Psoas muscle (tissue), 8 donors: ENCODE results near the gene SV2B. TPM values are rescaled to one million over a fixed set of nuclear protein-coding genes. Genes with fewer than 3 reads are reported as not detected.

Source experiments
- ATAC-seq, 4 donors: fragments of 200-7000 bp; cut with Tn5 transposase; one replicate each; pipeline ENCODE4 v1.9.1; 2020; ENCODE audit warnings: moderate library complexity in 3 of 4, mild to moderate bottlenecking in 2 of 4
- DNase-seq, 2 donors: peaks; one replicate each; pipeline ENCODE4 v3.0.0-alpha.2; 2020
- H3K27ac ChIP-seq: fragments of 200-600 bp; one replicate; pipeline ENCODE4 v1.8.0; 2022
- H3K27me3 ChIP-seq, 3 donors: fragments of 200-600 bp in 1 of 3; one replicate each; pipeline versions ENCODE4 v1.6.1 to v1.8.0; 2013 to 2022; ENCODE audit warnings: low read length in 2 of 3, mild to moderate bottlenecking in 2 of 3, moderate library complexity in 1 of 3; ENCODE audit not compliant: insufficient read depth in 3 of 3
- H3K36me3 ChIP-seq, 2 donors: fragments of 200-600 bp in 1 of 2; one replicate each; pipeline versions ENCODE4 v1.6.1 to v1.8.0; 2013 to 2022; ENCODE audit warnings: low read depth in 1 of 2, mild to moderate bottlenecking in 1 of 2, moderate library complexity in 1 of 2; ENCODE audit not compliant: insufficient read depth in 1 of 2
- H3K4me1 ChIP-seq: fragments of 200-600 bp; one replicate; pipeline ENCODE4 v1.8.0; 2022
- H3K4me3 ChIP-seq: fragments of 200-600 bp; one replicate; pipeline ENCODE4 v1.8.0; 2022; ENCODE audit warnings: mild to moderate bottlenecking
- H3K9me3 ChIP-seq: fragments of 200-600 bp; one replicate; pipeline ENCODE4 v1.8.0; 2022
- WGBS, 3 donors: extraction: QIAGEN DNeasy Blood & Tissue Kit; methylation state at CpG; one replicate each; pipeline versions ENCODE4 v1.1.6 to v1.1.7; 2013; 5-methylcytosine and 5-hydroxymethylcytosine counted together
- intact Hi-C, 2 donors: fragments of 100-400 bp; cut with DNase I; formaldehyde crosslinking; loops; one replicate each; pipeline versions ENCODE4 v1.11.0 to v1.14.2; 2022
- polyA plus RNA-seq, 3 donors: library from polyadenylated mRNA; stranded (reverse); fragments of 200-250 nt; gene quantifications; one replicate each; pipeline ENCODE4 v1.2.3, GENCODE V29; 2013
- total RNA-seq, 4 donors: library from RNA; stranded (reverse); fragmentation: NEBNext Ultra II Directional in 2 of 4; extraction: Animal tissue kit (Norgen Biotek cat#: 25700) in 2 of 4; gene quantifications; one replicate each; pipeline versions ENCODE4 v1.2.1 to v1.2.4, GENCODE V29; 2021 to 2023
- TF ChIP-seq, protein P1 (sequence below): fragments of 200-600 bp; IDR thresholded peaks from one replicate; pipeline ENCODE4 v1.8.0; 2022; ENCODE audit warnings: antibody characterized with exemption
- donor health status: healthy with polysubstance abuse.
- donor health status: DM: no; HTN: no; CAD: no; lungs with moderate emphysema.
- donor health status: Bipolar disorder and iron deficiency.
- donor health status: healthy.
- donor health status: DM: yes; HTN: yes; CAD: no.
- donor health status: DM: no; HTN: no; CAD: no.
- donor health status: DM: no; HTN: no; CAD: no.
- donor health status: DM: yes; HTN: yes; CAD: no.

SV2B gene
- total and polyA plus RNA-seq, 7 donors, result 0.25 to 10.1 (median 2.1) TPM

DNA sequence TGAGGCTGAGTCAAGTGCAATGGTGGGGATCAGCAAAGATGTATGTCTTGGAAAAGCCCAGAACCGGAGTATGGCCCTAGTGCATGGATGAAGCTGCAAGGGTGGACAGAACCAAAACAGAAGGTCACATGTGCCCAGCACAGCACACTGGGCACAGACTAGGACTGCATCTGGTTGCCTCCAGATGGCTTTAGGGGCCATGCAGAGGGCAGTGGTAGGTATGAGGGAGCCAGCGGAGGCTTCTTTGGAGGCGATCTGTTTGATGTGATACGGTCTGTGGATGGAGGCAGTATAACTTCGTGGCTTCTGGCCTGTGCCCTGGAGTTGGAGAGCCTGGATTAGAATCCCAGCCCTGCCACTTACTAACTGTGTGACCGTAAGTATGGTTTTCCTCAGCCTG is 29.4 kb downstream of the SV2B start:
- Histone ChIP-seq H3K9me3 (no peaks in the 10 kb centered on the region), H3K4me3 (no peak overlapping the region), H3K27me3 (peaks cover 0 to 43% (median 2%) of the 10 kb centered on the region in 3 donors), H3K4me1 (no peaks in the 10 kb centered on the region), H3K36me3 (no peaks in the 10 kb centered on the region), H3K27ac (no peak overlapping the region)
- DNase-seq (no peak), ATAC-seq (no peak)
- intact Hi-C loops, result no loop called here
- WGBS, 3 donors, result 87 to 90% (median 88%) methylated on average over 6 of the region's 6 CpGs
- TF ChIP-seq, protein P1, sequence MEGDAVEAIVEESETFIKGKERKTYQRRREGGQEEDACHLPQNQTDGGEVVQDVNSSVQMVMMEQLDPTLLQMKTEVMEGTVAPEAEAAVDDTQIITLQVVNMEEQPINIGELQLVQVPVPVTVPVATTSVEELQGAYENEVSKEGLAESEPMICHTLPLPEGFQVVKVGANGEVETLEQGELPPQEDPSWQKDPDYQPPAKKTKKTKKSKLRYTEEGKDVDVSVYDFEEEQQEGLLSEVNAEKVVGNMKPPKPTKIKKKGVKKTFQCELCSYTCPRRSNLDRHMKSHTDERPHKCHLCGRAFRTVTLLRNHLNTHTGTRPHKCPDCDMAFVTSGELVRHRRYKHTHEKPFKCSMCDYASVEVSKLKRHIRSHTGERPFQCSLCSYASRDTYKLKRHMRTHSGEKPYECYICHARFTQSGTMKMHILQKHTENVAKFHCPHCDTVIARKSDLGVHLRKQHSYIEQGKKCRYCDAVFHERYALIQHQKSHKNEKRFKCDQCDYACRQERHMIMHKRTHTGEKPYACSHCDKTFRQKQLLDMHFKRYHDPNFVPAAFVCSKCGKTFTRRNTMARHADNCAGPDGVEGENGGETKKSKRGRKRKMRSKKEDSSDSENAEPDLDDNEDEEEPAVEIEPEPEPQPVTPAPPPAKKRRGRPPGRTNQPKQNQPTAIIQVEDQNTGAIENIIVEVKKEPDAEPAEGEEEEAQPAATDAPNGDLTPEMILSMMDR, result no peak

DNA sequence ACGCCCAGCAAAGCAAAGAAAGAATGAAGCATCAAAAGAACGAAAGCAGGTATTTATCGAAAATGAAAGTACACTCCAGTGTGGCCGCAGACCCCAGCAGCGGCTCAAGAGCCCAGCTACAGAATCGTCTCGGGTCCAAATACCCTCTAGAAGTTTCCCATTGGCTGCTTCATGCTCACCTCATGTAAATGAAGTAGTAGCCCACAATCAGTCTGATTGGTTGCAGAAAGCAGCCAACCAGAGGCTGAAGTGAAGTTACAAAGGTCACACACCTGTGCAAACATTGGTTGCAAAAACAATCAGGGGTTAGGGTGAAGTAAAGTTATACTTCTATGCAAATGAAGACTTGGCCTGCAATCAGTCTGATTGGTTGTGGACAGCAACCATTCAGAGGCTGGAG is 32.0 kb downstream of the SV2B start:
- WGBS, 3 donors, result 79 to 82% (median 81%) methylated on average over 7 of the region's 7 CpGs
- TF ChIP-seq, protein P1, result no peak

DNA sequence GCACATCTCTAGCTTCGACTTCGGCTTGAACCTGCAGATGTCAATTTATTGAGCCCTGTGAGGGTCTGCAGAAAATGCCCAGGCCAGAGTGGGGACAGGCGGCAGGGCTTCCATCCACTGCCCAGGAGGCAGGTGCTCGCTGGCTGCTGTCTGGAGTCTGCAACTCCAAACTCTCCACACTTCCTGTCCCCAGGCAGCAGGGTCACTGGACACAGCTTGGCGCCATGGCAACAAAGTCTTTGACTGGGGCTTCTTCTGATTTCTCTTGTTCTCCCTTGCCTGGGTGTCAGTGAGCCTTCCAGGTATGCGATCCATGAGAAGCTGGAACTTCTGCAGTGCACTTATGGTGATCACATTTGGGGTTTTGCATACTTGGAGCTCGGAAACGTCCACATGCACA is 33.5 kb downstream of the SV2B start:
- 69 to 76% (median 75%) methylated on average over 8 of the region's 8 CpGs for WGBS, 3 donors
- intact Hi-C loops, result no loop called here

More for the DNA sequence above, 32.0 kb downstream of the SV2B start:
- no peaks in the 10 kb centered on the region for H3K36me3 ChIP-seq
- no peak for ATAC-seq
- no peak overlapping the region for H3K27ac ChIP-seq
- H3K4me1 ChIP-seq, result no peaks in the 10 kb centered on the region
- no peak for DNase-seq
- peaks cover 0 to 22% (median 2%) of the 10 kb centered on the region in 3 donors for H3K27me3 ChIP-seq
- H3K4me3 ChIP-seq, result no peak overlapping the region
- no peaks in the 10 kb centered on the region for H3K9me3 ChIP-seq
- intact Hi-C loops, result no loop called here

DNA sequence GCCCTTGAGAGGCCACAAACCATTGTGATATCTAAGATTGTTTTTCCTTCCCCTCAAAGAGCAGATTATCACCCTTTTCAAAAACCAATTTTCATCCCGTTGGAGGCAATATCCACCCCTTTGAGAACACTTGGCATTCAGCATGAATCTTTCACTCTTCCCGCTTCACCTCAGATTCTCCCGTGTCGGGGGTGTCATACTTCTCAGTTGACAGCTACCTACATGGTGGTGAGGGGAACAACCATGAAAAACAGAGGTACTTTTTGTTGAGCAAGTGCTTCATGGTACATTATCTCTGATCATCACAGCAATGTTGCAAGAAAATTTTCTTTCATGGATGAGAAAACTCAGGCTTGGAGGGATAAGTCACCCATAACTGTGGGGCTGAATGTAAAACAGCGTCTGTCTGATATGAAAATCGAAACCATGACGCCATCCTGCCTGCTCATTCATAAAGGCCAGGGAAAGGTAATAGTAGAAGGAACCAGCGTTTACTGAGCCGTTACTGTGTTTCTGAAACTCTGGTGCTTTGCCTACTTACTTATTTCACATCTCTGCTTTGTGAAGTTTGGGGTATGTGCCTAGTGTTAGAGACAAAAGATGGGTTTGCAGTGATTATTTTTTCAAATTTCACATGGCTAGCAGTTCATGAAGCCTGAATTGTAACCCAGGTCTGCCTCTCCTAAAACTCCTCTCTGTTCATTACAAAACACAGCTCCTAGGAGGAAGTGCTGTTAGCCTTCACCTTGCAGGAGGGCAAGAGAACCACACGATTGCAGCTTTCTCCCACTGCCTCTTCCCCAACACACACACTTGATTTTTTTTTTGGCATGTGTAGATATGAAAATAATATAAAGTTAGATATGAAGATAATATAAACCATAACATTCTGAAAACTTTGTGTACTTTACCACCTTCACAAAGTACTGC is 35.4 kb downstream of the SV2B start:
- intact Hi-C loops, result no loop called here

More for the DNA sequence above, 33.5 kb downstream of the SV2B start:
- ATAC-seq, result no peak
- Histone ChIP-seq H3K27me3 (peaks cover 0 to 10% (median 0%) of the 10 kb centered on the region in 3 donors), H3K27ac (no peak overlapping the region), H3K4me1 (no peaks in the 10 kb centered on the region), H3K36me3 (no peaks in the 10 kb centered on the region), H3K4me3 (no peak overlapping the region), H3K9me3 (peaks cover 3% of the 10 kb centered on the region)
- TF ChIP-seq, protein P1, result no peak
- DNase-seq, result no peak

More for the DNA sequence above, 35.4 kb downstream of the SV2B start:
- H3K9me3 ChIP-seq, result peaks cover 5% of the 10 kb centered on the region
- H3K27me3 ChIP-seq, result peaks cover 0 to 5% (median 0%) of the 10 kb centered on the region in 3 donors
- DNase-seq, result no peak
- ATAC-seq, result no peak
- H3K36me3 ChIP-seq, result no peaks in the 10 kb centered on the region
- H3K4me1 ChIP-seq, result no peaks in the 10 kb centered on the region
- WGBS, 3 donors, result 41 to 53% (median 46%) methylated on average over 10 of the region's 10 CpGs
- TF ChIP-seq, protein P1, result no peak
- no peak overlapping the region for H3K4me3 ChIP-seq
- H3K27ac ChIP-seq, result no peak overlapping the region
